ENCODE data around the gene STRA6.
A peak's percentile ranks its signal among the peaks of the same experiment; 100 is the strongest.

STRA6 gene, protein sequence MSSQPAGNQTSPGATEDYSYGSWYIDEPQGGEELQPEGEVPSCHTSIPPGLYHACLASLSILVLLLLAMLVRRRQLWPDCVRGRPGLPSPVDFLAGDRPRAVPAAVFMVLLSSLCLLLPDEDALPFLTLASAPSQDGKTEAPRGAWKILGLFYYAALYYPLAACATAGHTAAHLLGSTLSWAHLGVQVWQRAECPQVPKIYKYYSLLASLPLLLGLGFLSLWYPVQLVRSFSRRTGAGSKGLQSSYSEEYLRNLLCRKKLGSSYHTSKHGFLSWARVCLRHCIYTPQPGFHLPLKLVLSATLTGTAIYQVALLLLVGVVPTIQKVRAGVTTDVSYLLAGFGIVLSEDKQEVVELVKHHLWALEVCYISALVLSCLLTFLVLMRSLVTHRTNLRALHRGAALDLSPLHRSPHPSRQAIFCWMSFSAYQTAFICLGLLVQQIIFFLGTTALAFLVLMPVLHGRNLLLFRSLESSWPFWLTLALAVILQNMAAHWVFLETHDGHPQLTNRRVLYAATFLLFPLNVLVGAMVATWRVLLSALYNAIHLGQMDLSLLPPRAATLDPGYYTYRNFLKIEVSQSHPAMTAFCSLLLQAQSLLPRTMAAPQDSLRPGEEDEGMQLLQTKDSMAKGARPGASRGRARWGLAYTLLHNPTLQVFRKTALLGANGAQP

DNA sequence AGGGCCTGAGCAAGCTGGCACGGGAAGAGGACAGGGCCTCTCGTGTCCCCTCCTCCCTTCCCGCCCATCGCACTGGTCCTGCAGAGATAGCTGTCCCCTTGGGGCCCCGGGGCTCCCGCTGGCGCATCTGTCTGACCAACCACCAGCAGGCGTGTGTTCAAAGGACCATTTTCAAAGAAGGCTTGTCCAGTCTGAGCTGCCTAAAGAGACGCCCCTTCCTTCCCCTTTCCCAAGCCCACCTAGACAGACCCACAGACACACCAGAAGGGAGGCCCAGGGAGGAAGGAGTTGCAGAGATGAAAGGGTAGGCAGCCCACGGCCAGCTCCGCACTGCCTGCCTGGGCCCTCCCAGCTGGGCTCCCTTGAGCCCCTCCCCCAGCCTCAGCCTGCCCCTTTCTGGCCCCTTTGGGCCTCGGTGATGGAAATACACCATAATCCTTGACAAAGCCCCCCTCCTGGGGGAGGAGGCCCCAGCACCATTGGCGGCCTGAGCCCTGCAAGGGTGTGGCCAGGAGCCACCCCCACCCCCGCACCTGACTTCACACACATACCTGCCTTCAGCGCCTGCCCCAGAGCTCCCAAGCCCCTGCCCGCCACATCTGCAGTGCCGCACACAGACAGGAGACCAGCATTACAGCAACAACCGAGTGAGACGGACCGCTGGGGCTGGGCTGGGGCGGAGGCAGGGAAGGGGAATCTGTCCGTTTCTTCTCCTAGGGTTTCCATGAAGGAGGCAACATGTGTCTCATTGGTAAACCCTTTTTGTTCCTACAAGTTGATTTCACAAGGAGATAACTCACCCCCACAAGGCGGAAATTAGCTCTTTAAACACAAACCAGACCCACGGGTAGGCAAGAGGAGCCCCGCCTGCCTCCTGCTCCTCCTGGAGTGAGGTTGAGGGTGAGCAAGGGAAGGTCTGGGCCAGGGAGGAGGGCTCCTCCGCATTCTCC is at the start of gene STRA6:
Gene STRA6 (minus strand): TSS at position 336 of the 950 bp plus-strand sequence. CDS start 520 bp downstream, outside the sequence.
- Histone ChIP-seq H3K4me1 (ENCODE audit: control insufficient read depth, insufficient read depth, low read length) (peaks cover 45% of the 10 kb centered on the region), H3K27me3 (ENCODE audit: control insufficient read depth, insufficient read depth, low read length) (no peaks in the 10 kb centered on the region), H3K9ac (ENCODE audit: low read length) (peak within 1 kb of the TSS; percentile 53), H3K9me3 (ENCODE audit: control insufficient read depth, insufficient read depth, low read depth, low read length) (no peaks in the 10 kb centered on the region), H3K36me3 (ENCODE audit: control insufficient read depth, insufficient read depth, low read length) (peaks cover 2% of the 10 kb centered on the region; the same call in 1 of the 2 replicates), H3K27ac (ENCODE audit: low read depth, low read length) (peak within 1 kb of the TSS; percentile 18; the same call in 1 of the 2 replicates), H3K4me3 (ENCODE audit: low read depth, low read length) (peak within 1 kb of the TSS; percentile 55)

DNA sequence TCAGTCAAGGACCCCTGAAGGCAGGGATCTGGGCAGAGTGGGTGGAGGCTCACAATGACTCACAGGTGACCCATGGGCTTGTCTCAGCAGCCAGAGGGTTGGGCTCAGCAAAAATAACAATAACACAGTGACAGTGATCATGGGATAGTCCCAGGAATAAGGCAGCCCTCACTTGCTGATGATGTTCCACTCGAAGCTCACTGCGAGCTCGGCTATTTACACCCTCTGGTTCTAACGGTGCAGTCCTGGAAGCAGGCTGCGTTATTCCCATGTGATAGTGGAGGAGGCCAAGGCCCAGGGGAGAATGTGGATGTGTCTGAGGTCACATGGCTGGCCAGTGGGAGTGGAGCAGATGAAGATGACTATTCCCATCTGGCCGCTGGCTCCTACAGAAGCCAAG is 49.7 kb upstream of the STRA6 start:
- Histone ChIP-seq H3K27me3 (ENCODE audit: control insufficient read depth, insufficient read depth, low read length) (no peaks in the 10 kb centered on the region), H3K27ac (ENCODE audit: low read depth, low read length) (no peak overlapping the region), H3K4me1 (ENCODE audit: control insufficient read depth, insufficient read depth, low read length) (peaks cover 9% of the 10 kb centered on the region), H3K9me3 (ENCODE audit: control insufficient read depth, insufficient read depth, low read depth, low read length) (no peaks in the 10 kb centered on the region), H3K9ac (ENCODE audit: low read length) (no peak overlapping the region), H3K4me3 (ENCODE audit: low read depth, low read length) (no peak overlapping the region), H3K36me3 (ENCODE audit: control insufficient read depth, insufficient read depth, low read length) (no peaks in the 10 kb centered on the region)

DNA sequence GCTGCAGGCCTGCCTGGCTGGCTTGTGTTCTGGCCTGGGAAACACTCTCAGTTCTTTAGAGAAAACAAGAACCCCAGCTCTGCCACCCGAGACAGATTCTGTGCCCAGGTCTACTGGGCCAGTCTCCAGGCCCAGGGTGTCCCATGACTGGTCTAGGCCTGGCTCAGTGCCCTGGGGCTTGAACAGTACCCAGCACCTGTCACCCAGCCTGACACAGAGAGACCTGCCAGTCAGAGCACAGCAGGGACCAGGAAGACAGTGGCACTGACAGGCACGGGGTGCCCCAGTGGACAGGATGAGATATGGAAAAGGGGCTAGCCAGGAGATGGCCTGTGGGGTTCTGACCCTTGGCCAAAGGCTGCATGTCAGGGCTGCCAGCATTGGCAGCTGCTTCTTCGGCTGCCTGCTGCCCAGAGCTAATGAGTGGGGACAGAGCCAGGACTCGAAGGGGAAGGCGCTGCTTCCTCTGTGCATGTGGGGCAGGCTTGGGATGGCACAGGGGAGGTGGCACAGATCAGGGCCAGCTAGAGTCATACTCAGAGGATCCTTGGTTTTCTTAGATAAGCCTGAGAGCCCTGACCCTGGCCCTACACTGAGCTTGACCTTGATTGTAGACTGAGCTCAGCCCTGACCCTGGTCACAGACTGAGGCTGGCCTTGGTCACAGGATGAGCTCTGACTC is 48.7 kb upstream of the STRA6 start:
- H3K4me3 ChIP-seq (ENCODE audit: low read depth, low read length), result no peak overlapping the region
- peaks cover 9% of the 10 kb centered on the region for H3K4me1 ChIP-seq (ENCODE audit: control insufficient read depth, insufficient read depth, low read length)
- H3K27me3 ChIP-seq (ENCODE audit: control insufficient read depth, insufficient read depth, low read length), result no peaks in the 10 kb centered on the region
- H3K9me3 ChIP-seq (ENCODE audit: control insufficient read depth, insufficient read depth, low read depth, low read length), result no peaks in the 10 kb centered on the region
- no peak overlapping the region for H3K27ac ChIP-seq (ENCODE audit: low read depth, low read length)
- no peaks in the 10 kb centered on the region for H3K36me3 ChIP-seq (ENCODE audit: control insufficient read depth, insufficient read depth, low read length)
- no peak overlapping the region for H3K9ac ChIP-seq (ENCODE audit: low read length)

DNA sequence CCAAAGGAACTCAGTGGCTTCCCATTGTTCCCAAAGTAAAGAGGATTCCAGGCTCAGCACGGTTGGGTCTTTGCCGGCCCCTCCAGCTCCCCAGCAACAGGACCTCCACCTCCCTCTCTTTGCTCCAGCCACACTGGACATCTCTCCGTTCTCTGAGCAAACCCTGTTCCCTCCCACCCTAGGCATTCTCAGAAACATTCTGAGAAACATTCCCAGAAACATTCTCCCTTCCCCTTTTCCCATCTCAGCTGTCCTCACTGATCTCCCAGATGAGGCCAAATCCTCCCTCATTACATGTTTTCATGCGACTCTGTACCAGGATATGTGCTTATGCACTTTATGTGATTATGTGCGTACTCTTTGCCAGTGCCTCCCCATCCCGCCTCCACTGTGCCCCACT is 47.7 kb upstream of the STRA6 start:
- Histone ChIP-seq H3K9me3 (ENCODE audit: control insufficient read depth, insufficient read depth, low read depth, low read length) (no peaks in the 10 kb centered on the region), H3K4me3 (ENCODE audit: low read depth, low read length) (no peak overlapping the region), H3K27me3 (ENCODE audit: control insufficient read depth, insufficient read depth, low read length) (peaks cover 1% of the 10 kb centered on the region), H3K27ac (ENCODE audit: low read depth, low read length) (no peak overlapping the region), H3K4me1 (ENCODE audit: control insufficient read depth, insufficient read depth, low read length) (peaks cover 10% of the 10 kb centered on the region), H3K9ac (ENCODE audit: low read length) (no peak overlapping the region), H3K36me3 (ENCODE audit: control insufficient read depth, insufficient read depth, low read length) (no peaks in the 10 kb centered on the region)

DNA sequence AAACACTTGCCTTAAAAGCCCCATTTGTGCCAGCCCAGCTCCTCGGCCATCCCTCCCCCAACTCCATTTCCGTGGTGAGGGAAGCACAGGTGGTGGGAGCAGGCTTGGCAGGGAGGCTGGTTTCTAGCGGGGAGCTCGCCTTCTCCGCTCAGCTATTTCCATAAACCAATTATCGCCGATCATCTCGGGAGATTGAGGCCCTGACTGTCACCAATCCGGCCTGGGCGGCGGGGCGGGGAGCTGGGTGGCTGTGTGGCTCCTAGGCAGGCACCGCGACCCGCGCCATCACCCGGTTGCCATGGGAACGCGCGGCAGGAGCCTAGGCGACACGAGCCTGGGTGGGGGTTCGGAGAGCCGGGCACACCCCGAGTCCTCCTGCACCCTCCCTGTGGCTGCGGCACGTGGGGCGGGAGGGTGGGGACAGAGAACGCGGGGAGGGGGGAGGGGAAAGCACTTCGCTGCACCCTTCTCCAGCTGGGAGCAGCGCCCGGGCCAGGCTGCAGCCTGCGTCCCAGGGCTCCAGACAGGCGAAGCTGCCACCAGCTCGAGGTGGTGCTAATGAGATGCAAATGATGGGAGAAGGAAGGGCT is 42.9 kb upstream of the STRA6 start:
- no peaks in the 10 kb centered on the region for H3K36me3 ChIP-seq (ENCODE audit: control insufficient read depth, insufficient read depth, low read length)
- no peak overlapping the region for H3K27ac ChIP-seq (ENCODE audit: low read depth, low read length)
- no peaks in the 10 kb centered on the region for H3K9me3 ChIP-seq (ENCODE audit: control insufficient read depth, insufficient read depth, low read depth, low read length)
- peak overlapping the region; percentile 51 for H3K4me3 ChIP-seq (ENCODE audit: low read depth, low read length)
- no peak overlapping the region for H3K9ac ChIP-seq (ENCODE audit: low read length)
- H3K27me3 ChIP-seq (ENCODE audit: control insufficient read depth, insufficient read depth, low read length), result peaks cover 10% of the 10 kb centered on the region
- H3K4me1 ChIP-seq (ENCODE audit: control insufficient read depth, insufficient read depth, low read length), result peaks cover 35% of the 10 kb centered on the region

DNA sequence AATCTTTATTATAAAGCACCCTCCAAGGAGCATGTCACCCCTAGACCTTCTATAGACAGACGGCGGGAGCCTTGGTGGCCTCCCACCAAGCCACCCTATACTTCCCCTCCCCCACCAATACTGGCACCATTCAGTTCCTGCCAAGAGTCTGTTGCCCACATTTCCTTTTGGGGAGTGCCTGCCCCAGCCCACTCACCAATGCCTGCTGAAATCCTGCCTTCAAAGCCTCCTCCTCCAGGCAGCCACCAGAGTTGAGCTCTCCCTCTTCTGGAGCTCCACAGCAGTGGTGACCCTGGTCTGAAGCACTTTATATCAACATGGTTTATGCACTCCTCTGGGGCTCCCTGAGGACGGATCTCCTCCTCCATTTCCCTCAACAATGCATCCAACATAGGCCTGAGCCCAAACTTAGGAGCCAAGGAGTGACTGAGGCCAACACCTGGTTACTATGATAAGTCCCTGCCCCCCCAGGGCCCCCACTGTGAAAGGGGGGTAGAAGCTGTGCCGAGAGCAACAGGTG is 42.3 kb upstream of the STRA6 start:
- Histone ChIP-seq H3K36me3 (ENCODE audit: control insufficient read depth, insufficient read depth, low read length) (no peaks in the 10 kb centered on the region), H3K4me3 (ENCODE audit: low read depth, low read length) (peak overlapping the region; percentile 51), H3K9me3 (ENCODE audit: control insufficient read depth, insufficient read depth, low read depth, low read length) (no peaks in the 10 kb centered on the region), H3K4me1 (ENCODE audit: control insufficient read depth, insufficient read depth, low read length) (peaks cover 39% of the 10 kb centered on the region), H3K9ac (ENCODE audit: low read length) (no peak overlapping the region), H3K27me3 (ENCODE audit: control insufficient read depth, insufficient read depth, low read length) (peaks cover 10% of the 10 kb centered on the region), H3K27ac (ENCODE audit: low read depth, low read length) (no peak overlapping the region)

DNA sequence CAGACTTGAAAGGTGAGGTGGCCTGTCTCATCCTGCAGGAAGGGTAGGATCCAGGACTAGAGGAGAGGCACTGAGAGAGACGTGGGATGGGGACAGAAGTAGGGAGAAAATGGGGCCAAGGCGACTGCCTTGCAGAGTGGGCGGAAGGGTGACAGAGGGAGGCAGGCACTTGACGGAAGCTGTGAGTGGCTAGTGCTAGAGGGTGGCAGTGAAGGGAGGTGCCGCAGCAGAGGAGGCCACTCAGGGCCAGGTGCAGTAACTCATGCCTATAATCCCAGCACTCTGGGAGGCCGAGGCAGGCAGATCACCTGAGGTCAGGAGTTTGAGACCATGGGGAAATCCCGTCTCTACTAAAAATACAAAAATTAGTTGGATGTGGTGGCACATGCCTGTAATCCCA is 40.8 kb upstream of the STRA6 start:
- H3K4me3 ChIP-seq (ENCODE audit: low read depth, low read length), result no peak overlapping the region
- H3K36me3 ChIP-seq (ENCODE audit: control insufficient read depth, insufficient read depth, low read length), result no peaks in the 10 kb centered on the region
- H3K4me1 ChIP-seq (ENCODE audit: control insufficient read depth, insufficient read depth, low read length), result peaks cover 52% of the 10 kb centered on the region
- H3K9ac ChIP-seq (ENCODE audit: low read length), result no peak overlapping the region
- H3K27me3 ChIP-seq (ENCODE audit: control insufficient read depth, insufficient read depth, low read length), result peaks cover 13% of the 10 kb centered on the region
- H3K9me3 ChIP-seq (ENCODE audit: control insufficient read depth, insufficient read depth, low read depth, low read length), result no peaks in the 10 kb centered on the region
- no peak overlapping the region for H3K27ac ChIP-seq (ENCODE audit: low read depth, low read length)

DNA sequence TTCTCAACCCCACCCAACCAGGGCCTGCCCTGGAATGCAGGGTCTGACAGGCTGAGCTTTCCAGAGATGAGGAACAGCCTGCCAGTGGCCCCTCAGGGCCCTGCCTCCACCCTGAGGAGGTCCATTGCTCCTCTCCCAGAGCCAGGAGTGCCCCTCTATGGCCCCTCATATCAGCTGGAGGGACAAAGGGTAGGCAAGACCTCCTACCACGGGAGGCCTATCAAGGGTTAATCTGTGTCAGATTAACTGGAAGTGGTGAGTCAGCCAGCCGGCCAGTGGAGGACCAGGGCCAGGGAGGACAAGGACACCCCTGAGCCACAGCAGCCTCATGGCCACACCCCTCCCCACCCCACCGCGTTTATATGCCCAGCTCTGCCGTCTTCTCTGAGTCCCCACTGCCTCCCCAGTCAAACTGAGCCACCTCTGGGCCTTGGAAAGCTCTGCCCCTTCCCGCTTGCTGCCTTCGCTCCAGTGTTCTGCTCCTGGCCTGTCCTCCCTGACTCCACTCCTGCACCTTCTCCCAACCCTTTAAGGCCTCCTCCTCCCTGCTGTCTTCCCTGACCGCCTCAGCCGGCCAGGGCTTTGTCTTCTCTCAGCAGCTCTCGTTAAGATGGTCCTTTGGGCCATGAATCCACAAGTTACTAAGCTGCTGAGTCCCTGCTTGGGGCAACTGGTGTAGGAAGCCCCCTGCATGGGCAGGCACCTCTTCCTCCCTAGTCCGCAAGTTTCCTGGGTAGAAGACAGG is 40.0 kb upstream of the STRA6 start:
- Histone ChIP-seq H3K27ac (ENCODE audit: low read depth, low read length) (no peak overlapping the region), H3K4me1 (ENCODE audit: control insufficient read depth, insufficient read depth, low read length) (peaks cover 52% of the 10 kb centered on the region), H3K9ac (ENCODE audit: low read length) (no peak overlapping the region)

DNA sequence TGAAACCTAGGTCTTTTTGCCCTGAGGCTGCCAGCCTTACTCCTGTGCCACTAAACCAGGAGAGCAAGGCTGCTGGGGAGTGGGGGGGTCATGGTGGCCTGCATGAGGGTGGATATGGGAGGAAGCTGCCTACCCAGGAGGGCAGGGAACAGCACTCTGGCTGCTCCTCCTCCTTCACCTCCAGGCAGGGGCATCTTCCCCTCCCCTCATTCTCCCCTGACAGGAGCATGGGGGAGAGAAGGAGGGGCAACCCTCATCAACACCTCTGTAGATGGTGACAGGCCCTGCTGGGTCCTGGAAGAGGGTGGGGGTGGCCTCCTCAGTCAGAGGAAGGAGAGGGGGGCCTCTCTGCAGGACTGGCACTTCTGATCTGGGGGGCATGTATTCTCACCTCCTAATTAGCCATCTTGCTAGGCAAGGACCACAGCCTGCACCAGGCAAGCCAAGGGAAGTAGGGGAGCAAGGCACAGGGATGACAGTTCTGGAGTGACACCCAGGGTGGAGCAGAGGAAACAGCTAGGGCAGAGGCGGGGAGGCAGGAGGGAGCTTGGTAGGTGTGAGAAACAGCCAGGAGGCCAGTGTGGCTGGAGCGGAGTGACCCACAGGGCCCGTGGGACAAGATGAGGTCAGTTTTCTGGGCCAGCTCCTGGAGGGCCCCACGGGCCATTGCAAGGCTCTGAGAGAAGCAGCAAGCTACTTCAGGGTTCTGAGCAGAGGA is 38.5 kb upstream of the STRA6 start:
- no peaks in the 10 kb centered on the region for H3K36me3 ChIP-seq (ENCODE audit: control insufficient read depth, insufficient read depth, low read length)
- no peaks in the 10 kb centered on the region for H3K9me3 ChIP-seq (ENCODE audit: control insufficient read depth, insufficient read depth, low read depth, low read length)
- H3K9ac ChIP-seq (ENCODE audit: low read length), result no peak overlapping the region
- no peak overlapping the region for H3K4me3 ChIP-seq (ENCODE audit: low read depth, low read length)
- H3K27ac ChIP-seq (ENCODE audit: low read depth, low read length), result no peak overlapping the region
- peaks cover 52% of the 10 kb centered on the region for H3K4me1 ChIP-seq (ENCODE audit: control insufficient read depth, insufficient read depth, low read length)
- H3K27me3 ChIP-seq (ENCODE audit: control insufficient read depth, insufficient read depth, low read length), result peaks cover 13% of the 10 kb centered on the region

More for the DNA sequence above, 40.0 kb upstream of the STRA6 start:
- peaks cover 13% of the 10 kb centered on the region for H3K27me3 ChIP-seq (ENCODE audit: control insufficient read depth, insufficient read depth, low read length)
- H3K36me3 ChIP-seq (ENCODE audit: control insufficient read depth, insufficient read depth, low read length), result no peaks in the 10 kb centered on the region
- no peaks in the 10 kb centered on the region for H3K9me3 ChIP-seq (ENCODE audit: control insufficient read depth, insufficient read depth, low read depth, low read length)
- no peak overlapping the region for H3K4me3 ChIP-seq (ENCODE audit: low read depth, low read length)

Measured in HUES6 (cell line).